HL-60 (cell line): ENCODE measurements around the gene CFAP68.

Experiments used
- DNase-seq, 2 experiments: peaks; one replicate each; pipeline ENCODE4 v3.0.0-alpha.2; 2010 to 2020; ENCODE audit warnings: low read depth in 1 of 2, low spot score in 1 of 2
- H3K27ac ChIP-seq: fragments of 250-450 bp; sonication (Bioruptor Pico); replicated peaks from 2 replicates; pipeline ENCODE4 v1.5.1; 2020; ENCODE audit warnings: mild to moderate bottlenecking, moderate library complexity
- H3K27me3 ChIP-seq: fragments of 250-450 bp; sonication (Bioruptor Pico); 2 replicates; pipeline ENCODE4 v1.5.1; 2021; ENCODE audit warnings: mild to moderate bottlenecking, moderate library complexity; ENCODE audit not compliant: insufficient read depth, poor library complexity, severe bottlenecking
- H3K4me3 ChIP-seq: replicated peaks from 2 replicates; pipeline ENCODE4 v1.5.1; 2011; ENCODE audit warnings: mild to moderate bottlenecking, control low read depth, low read length; ENCODE audit not compliant: insufficient read depth
- CTCF ChIP-seq: IDR thresholded peaks from one replicate; pipeline ENCODE4 v1.5.1; 2011; ENCODE audit warnings: low read length, control low read depth, inconsistent platforms; ENCODE audit not compliant: insufficient read depth
- GABPA ChIP-seq: IDR thresholded peaks from 2 replicates; pipeline ENCODE4 v1.6.1; 2012; ENCODE audit warnings: low read depth
- POLR2AphosphoS5 ChIP-seq: IDR thresholded peaks from 2 replicates; pipeline ENCODE4 v1.6.1; 2012; ENCODE audit warnings: low read depth
- REST ChIP-seq: IDR thresholded peaks from 2 replicates; pipeline ENCODE4 v1.6.1; 2012; ENCODE audit warnings: low read depth; ENCODE audit not compliant: insufficient replicate concordance
- SPI1 ChIP-seq: IDR thresholded peaks from 2 replicates; pipeline ENCODE4 v1.6.1; 2012; ENCODE audit warnings: low read depth, mild to moderate bottlenecking, borderline replicate concordance

The CFAP68 gene

DNA sequence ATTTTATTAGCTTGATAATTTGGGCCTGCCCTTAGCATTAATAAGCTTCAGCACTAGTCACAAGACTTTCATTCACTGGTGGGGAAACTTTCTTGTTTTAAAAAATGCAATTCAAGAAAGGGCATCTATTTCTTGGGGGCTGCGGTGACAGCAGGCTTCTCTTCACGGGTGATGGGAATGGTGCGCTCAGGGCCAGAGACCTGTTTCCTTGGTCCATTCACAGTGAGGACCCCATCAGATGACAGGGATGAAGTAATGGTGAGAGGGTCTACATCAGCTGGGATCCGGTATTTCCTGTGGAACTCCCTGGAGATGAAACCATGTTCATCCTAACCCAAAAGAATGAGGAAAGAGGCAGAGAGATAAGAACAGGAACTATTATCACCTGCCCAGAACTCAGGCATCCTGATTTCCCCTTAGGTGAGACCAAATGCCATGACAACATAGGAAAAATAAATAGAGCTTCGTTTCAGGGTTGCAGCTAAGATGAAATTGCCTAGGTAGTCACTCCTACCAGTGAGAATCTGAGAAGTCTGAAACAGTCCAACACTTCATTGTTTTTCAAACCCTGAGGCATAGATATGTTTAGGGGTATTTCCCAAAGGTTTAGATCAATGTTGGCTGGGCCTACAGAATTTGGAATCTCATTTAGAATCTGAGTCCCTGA, 29.4 kb downstream of the CFAP68 start:
- TF ChIP-seq SPI1 (no peak), GABPA (no peak), REST (no peak), CTCF (no peak), POLR2AphosphoS5 (no peak)
- no peak for DNase-seq
- H3K4me3 ChIP-seq: no peak overlapping the region
- peaks cover 7% of the 10 kb centered on the region for H3K27me3 ChIP-seq
- H3K27ac ChIP-seq: no peak overlapping the region

DNA sequence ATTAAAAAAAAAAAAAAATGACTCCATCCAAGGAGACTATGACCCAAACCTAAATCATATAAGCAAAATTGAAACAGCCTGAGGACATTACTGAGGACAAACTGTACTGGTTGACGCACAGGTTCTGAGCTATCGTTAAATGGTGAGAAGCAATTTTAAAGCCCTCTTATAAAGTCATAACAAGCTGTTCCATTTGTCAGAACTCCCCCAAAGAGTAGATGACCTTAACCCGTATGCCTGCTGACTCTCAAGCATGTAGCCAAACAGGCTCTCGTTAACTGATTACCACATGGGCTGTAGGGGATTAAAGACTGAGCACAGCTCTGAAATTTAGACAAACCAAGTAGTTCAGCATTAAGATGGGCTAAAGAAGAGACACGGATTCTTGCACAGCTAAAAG, 30.0 kb downstream of the CFAP68 start:
- no peak overlapping the region for H3K27ac ChIP-seq
- TF ChIP-seq CTCF: no peak
- no peak for TF ChIP-seq GABPA
- TF ChIP-seq REST: no peak
- no peak for TF ChIP-seq POLR2AphosphoS5
- TF ChIP-seq SPI1: no peak
- peaks cover 7% of the 10 kb centered on the region for H3K27me3 ChIP-seq
- H3K4me3 ChIP-seq: no peak overlapping the region
- no peak for DNase-seq

DNA sequence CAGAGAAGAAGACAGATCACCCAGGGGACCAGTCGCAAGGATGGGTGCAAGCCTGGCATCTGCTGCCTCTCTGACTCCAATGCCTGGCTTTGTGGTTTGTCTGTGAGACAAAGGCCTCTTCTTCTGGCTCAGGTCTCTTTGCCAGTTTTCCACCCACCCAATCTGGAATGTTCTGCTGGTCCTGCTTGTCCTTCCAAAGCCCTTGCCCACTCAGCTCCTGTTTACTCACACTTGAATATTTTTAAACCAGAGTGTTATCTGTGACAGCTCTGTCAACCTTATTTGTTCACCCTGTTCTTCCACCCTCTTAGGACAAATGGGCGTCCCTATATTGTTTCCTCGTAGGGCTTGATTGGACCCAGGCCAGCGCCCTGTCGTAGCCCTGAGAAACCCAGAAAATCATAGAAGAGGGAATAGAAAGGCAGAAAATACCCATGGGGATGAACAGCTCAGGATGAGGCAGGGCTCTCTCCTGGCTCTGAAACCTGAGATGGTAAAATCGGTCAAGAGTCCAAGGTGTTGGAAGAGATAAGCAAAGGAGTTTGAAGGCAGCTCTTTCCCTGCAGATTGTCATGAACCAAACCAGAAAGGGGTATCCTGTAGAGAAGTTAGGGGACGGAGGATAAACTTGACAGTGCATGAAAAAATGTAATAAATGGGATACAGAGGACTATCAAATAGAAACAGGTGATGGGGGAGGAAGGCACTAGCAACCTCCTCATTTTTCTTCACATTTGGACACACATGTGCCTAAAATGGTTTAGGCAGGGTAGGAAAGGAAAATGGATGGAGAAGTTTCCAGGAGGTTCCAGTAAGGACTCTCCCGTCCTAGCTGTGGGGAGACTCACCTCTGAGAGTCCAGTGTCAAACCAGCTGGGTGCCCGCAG, 31.6 kb downstream of the CFAP68 start:
- DNase-seq: no peak
- no peak overlapping the region for H3K4me3 ChIP-seq
- TF ChIP-seq POLR2AphosphoS5: no peak
- TF ChIP-seq SPI1: no peak
- TF ChIP-seq GABPA: no peak
- TF ChIP-seq REST: no peak
- TF ChIP-seq CTCF: no peak
- no peak overlapping the region for H3K27ac ChIP-seq
- peaks cover 7% of the 10 kb centered on the region for H3K27me3 ChIP-seq
